SH-SY5Y (cell line): ENCODE results near the gene SLC35F3.

Experiments used
- GATA2 ChIP-seq: IDR thresholded peaks from 2 replicates; pipeline ENCODE4 v1.6.1; 2011; ENCODE audit warnings: mild to moderate bottlenecking, low read depth, low read length
- GATA3 ChIP-seq: IDR thresholded peaks from 2 replicates; pipeline ENCODE4 v1.6.1; 2011; ENCODE audit warnings: low read depth, mild to moderate bottlenecking, low read length, moderate library complexity

DNA sequence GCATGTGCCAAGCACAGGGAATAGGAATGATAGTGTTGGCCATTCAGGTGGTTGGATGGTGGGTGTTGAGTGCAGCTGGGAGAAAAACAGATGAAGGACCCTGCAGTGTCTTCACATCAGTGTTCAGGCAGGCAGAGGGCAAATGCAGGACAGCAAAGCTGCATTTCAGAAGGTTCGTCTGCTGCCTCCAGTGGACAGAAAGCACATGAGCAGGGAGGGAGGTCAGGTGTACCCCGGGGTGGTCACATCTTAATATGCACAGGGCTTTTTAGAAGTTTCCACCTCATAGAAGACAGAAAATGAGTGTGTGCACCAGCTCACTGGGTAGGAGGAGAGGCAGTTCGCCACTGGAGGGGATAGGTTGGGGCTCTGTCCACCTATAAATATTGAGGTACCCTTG is 184.9 kb downstream of the SLC35F3 start:
- TF ChIP-seq GATA2 (no peak), GATA3 (no peak)
